Ovary (tissue), 3 donors: ENCODE results near the gene RCN2.

ENCODE experiments used
- CTCF ChIP-seq, 3 donors: fragments of 450-650 bp in 2 of 3; fragments of 200-600 bp in 1 of 3; IDR thresholded peaks; one replicate each; pipeline versions ENCODE4 v1.5.1 to v1.8.0; 2016 to 2022; ENCODE audit warnings: antibody characterized with exemption in 3 of 3, mild to moderate bottlenecking in 1 of 3
- EP300 ChIP-seq: sonication (generic); formaldehyde crosslinking; IDR thresholded peaks from one replicate; pipeline ENCODE4 v1.6.1; 2017; ENCODE audit warnings: antibody characterized with exemption
- POLR2A ChIP-seq: fragments of 450-650 bp; IDR thresholded peaks from one replicate; pipeline ENCODE4 v1.6.1; 2017; ENCODE audit warnings: antibody characterized with exemption, mild to moderate bottlenecking, moderate library complexity
- donor health status: DM: no; HTN: no; CAD: no.

DNA sequence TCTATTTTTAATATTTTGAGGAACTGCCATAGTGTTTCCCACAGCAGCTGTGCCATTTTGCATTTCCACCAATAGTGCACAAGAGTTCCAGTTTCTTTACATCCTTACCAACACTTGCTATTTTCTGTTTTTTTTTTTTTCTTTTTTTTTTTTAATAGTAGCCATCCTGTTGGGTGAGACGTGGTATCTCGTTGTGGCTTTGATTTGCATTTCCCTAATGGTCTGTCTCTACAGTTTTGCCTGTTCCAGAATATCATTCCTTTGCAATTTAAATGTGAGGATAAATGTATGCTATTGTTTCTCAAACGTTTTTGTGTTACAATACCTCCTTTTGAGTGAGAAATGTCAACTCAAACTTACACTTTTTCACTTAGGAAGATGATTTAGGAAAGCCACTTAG, 22.4 kb downstream of the RCN2 start:
- TF ChIP-seq EP300 = no peak
- no peak for TF ChIP-seq CTCF (IDR thresholded peaks at IDR 0.05)
- no peak for TF ChIP-seq POLR2A
